ENCODE measurements around the gene TOGARAM1.

TOGARAM1 gene

GRCh38 chr14:45070215-45070614 lies 108.2 kb downstream of the TOGARAM1 start:
- no peak overlapping the region for H2BK15ac ChIP-seq (ENCODE audit: low read depth, poor library complexity, severe bottlenecking)
- H2AK5ac ChIP-seq (ENCODE audit: low read length, severe bottlenecking) = no peak overlapping the region
- peaks cover 0 to 25% of the 10 kb centered on the region in 2 experiments for H3K36me3 ChIP-seq (ENCODE audit: control insufficient read depth in 1 of 2, insufficient read depth in 2 of 2, low read depth in 1 of 2, low read length in 2 of 2)
- H3K9me3 ChIP-seq (ENCODE audit: control insufficient read depth, low read length) = peaks cover 3% of the 10 kb centered on the region
- no peak overlapping the region for H4K8ac ChIP-seq (ENCODE audit: low read length)
- H2AFZ ChIP-seq (ENCODE audit: low read depth, low read length) = no peak overlapping the region
- H3K9ac ChIP-seq (ENCODE audit: low read length) = no peak overlapping the region
- H2BK12ac ChIP-seq (ENCODE audit: low read length in 2 of 2) = no peak overlapping the region
- no peak overlapping the region for H3K14ac ChIP-seq (ENCODE audit: low read length in 2 of 2)
- H2BK5ac ChIP-seq (ENCODE audit: low read depth, low read length, poor library complexity, severe bottlenecking) = no peak overlapping the region
- WGBS = 60% methylated on average over 1 of the region's 1 CpG
- no peak overlapping the region for H3K4me2 ChIP-seq (ENCODE audit: low read length, poor library complexity, severe bottlenecking)
- no peaks in the 10 kb centered on the region for H3K4me1 ChIP-seq (ENCODE audit: control insufficient read depth, insufficient read depth, low read depth, low read length)
- H4K91ac ChIP-seq (ENCODE audit: low read length) = no peak overlapping the region
- no peaks in the 10 kb centered on the region for H3K27me3 ChIP-seq (ENCODE audit: control insufficient read depth in 1 of 2, insufficient read depth in 1 of 2, low read length in 2 of 2)
- H3K27ac ChIP-seq (ENCODE audit: low read length, poor library complexity, severe bottlenecking) = no peak overlapping the region
- no peak overlapping the region for H3K23ac ChIP-seq (ENCODE audit: low read length in 2 of 2)
- peaks cover 11% of the 10 kb centered on the region for H3K79me1 ChIP-seq (replicated peaks; ENCODE audit: low read length, poor library complexity, severe bottlenecking)
- no peak overlapping the region for H2BK120ac ChIP-seq (ENCODE audit: low read depth, low read length)
- no peak overlapping the region for H3K4ac ChIP-seq (ENCODE audit: low read depth in 1 of 2, low read length in 2 of 2)
- no peak overlapping the region for H3K18ac ChIP-seq (ENCODE audit: low read depth in 1 of 2, low read length in 2 of 2)
- no peak for DNase-seq
- H3K4me3 ChIP-seq (ENCODE audit: insufficient read depth in 1 of 2, low read depth in 1 of 2, low read length in 2 of 2) = no peak overlapping the region

- WGBS = 84% methylated on average over 6 of the region's 6 CpGs
- Histone ChIP-seq H3K14ac (ENCODE audit: low read length in 2 of 2) (no peak overlapping the region), H3K9me3 (ENCODE audit: control insufficient read depth, low read length) (peaks cover 3% of the 10 kb centered on the region), H4K91ac (ENCODE audit: low read length) (no peak overlapping the region), H3K4me1 (ENCODE audit: control insufficient read depth, insufficient read depth, low read depth, low read length) (no peaks in the 10 kb centered on the region), H4K8ac (ENCODE audit: low read length) (no peak overlapping the region), H2AFZ (ENCODE audit: low read depth, low read length) (no peak overlapping the region), H3K4ac (ENCODE audit: low read depth in 1 of 2, low read length in 2 of 2) (no peak overlapping the region), H3K9ac (ENCODE audit: low read length) (no peak overlapping the region), H3K18ac (ENCODE audit: low read depth in 1 of 2, low read length in 2 of 2) (no peak overlapping the region), H2BK120ac (ENCODE audit: low read depth, low read length) (no peak overlapping the region), H2BK5ac (ENCODE audit: low read depth, low read length, poor library complexity, severe bottlenecking) (no peak overlapping the region), H3K27me3 (ENCODE audit: control insufficient read depth in 1 of 2, insufficient read depth in 1 of 2, low read length in 2 of 2) (no peaks in the 10 kb centered on the region), H3K23ac (ENCODE audit: low read length in 2 of 2) (no peak overlapping the region), H3K79me1 (replicated peaks; ENCODE audit: low read length, poor library complexity, severe bottlenecking) (no peaks in the 10 kb centered on the region), H2BK12ac (ENCODE audit: low read length in 2 of 2) (no peak overlapping the region), H2AK5ac (ENCODE audit: low read length, severe bottlenecking) (no peak overlapping the region), H3K4me3 (ENCODE audit: insufficient read depth in 1 of 2, low read depth in 1 of 2, low read length in 2 of 2) (no peak overlapping the region), H3K36me3 (ENCODE audit: control insufficient read depth in 1 of 2, insufficient read depth in 2 of 2, low read depth in 1 of 2, low read length in 2 of 2) (peaks cover 0 to 25% of the 10 kb centered on the region in 2 experiments), H2BK15ac (ENCODE audit: low read depth, poor library complexity, severe bottlenecking) (no peak overlapping the region), H3K4me2 (ENCODE audit: low read length, poor library complexity, severe bottlenecking) (no peak overlapping the region), H3K27ac (ENCODE audit: low read length, poor library complexity, severe bottlenecking) (no peak overlapping the region)
- DNase-seq = no peak
These were observed 110.1 kb downstream of the TOGARAM1 start for GRCh38 chr14:45072126-45072525.

- H3K18ac ChIP-seq (ENCODE audit: low read depth in 1 of 2, low read length in 2 of 2) = no peak overlapping the region
- H3K36me3 ChIP-seq (ENCODE audit: control insufficient read depth in 1 of 2, insufficient read depth in 2 of 2, low read depth in 1 of 2, low read length in 2 of 2) = peaks cover 0 to 21% of the 10 kb centered on the region in 2 experiments
- H3K27me3 ChIP-seq (ENCODE audit: control insufficient read depth in 1 of 2, insufficient read depth in 1 of 2, low read length in 2 of 2) = no peaks in the 10 kb centered on the region
- no peak overlapping the region for H3K4ac ChIP-seq (ENCODE audit: low read depth in 1 of 2, low read length in 2 of 2)
- no peaks in the 10 kb centered on the region for H3K79me1 ChIP-seq (replicated peaks; ENCODE audit: low read length, poor library complexity, severe bottlenecking)
- peaks cover 3% of the 10 kb centered on the region for H3K9me3 ChIP-seq (ENCODE audit: control insufficient read depth, low read length)
- H3K23ac ChIP-seq (ENCODE audit: low read length in 2 of 2) = no peak overlapping the region
- H4K8ac ChIP-seq (ENCODE audit: low read length) = no peak overlapping the region
- H3K4me1 ChIP-seq (ENCODE audit: control insufficient read depth, insufficient read depth, low read depth, low read length) = no peaks in the 10 kb centered on the region
- no peak overlapping the region for H4K91ac ChIP-seq (ENCODE audit: low read length)
- no peak overlapping the region for H3K27ac ChIP-seq (ENCODE audit: low read length, poor library complexity, severe bottlenecking)
- H2BK5ac ChIP-seq (ENCODE audit: low read depth, low read length, poor library complexity, severe bottlenecking) = no peak overlapping the region
- no peak overlapping the region for H3K9ac ChIP-seq (ENCODE audit: low read length)
- H3K14ac ChIP-seq (ENCODE audit: low read length in 2 of 2) = no peak overlapping the region
- H2BK12ac ChIP-seq (ENCODE audit: low read length in 2 of 2) = no peak overlapping the region
- no peak for DNase-seq
- no peak overlapping the region for H2AFZ ChIP-seq (ENCODE audit: low read depth, low read length)
- no peak overlapping the region for H3K4me2 ChIP-seq (ENCODE audit: low read length, poor library complexity, severe bottlenecking)
- no peak overlapping the region for H2AK5ac ChIP-seq (ENCODE audit: low read length, severe bottlenecking)
- no peak overlapping the region for H3K4me3 ChIP-seq (ENCODE audit: insufficient read depth in 1 of 2, low read depth in 1 of 2, low read length in 2 of 2)
- 86% methylated on average over 3 of the region's 5 CpGs for WGBS
- H2BK120ac ChIP-seq (ENCODE audit: low read depth, low read length) = no peak overlapping the region
- H2BK15ac ChIP-seq (ENCODE audit: low read depth, poor library complexity, severe bottlenecking) = no peak overlapping the region
These were observed 111.4 kb downstream of the TOGARAM1 start for GRCh38 chr14:45073231-45073879.

- no CpG with 5 or more reads among the region's 1 CpG for WGBS
- H2BK12ac ChIP-seq (ENCODE audit: low read length in 2 of 2) = no peak overlapping the region
- H3K79me1 ChIP-seq (replicated peaks; ENCODE audit: low read length, poor library complexity, severe bottlenecking) = no peaks in the 10 kb centered on the region
- H3K4me3 ChIP-seq (ENCODE audit: insufficient read depth in 1 of 2, low read depth in 1 of 2, low read length in 2 of 2) = no peak overlapping the region
- no peak overlapping the region for H2BK120ac ChIP-seq (ENCODE audit: low read depth, low read length)
- no peak overlapping the region for H2AK5ac ChIP-seq (ENCODE audit: low read length, severe bottlenecking)
- no peak overlapping the region for H3K4me2 ChIP-seq (ENCODE audit: low read length, poor library complexity, severe bottlenecking)
- no peak for DNase-seq
- no peak overlapping the region for H3K14ac ChIP-seq (ENCODE audit: low read length in 2 of 2)
- H3K36me3 ChIP-seq (ENCODE audit: control insufficient read depth in 1 of 2, insufficient read depth in 2 of 2, low read depth in 1 of 2, low read length in 2 of 2) = peaks cover 0 to 7% of the 10 kb centered on the region in 2 experiments
- H3K23ac ChIP-seq (ENCODE audit: low read length in 2 of 2) = no peak overlapping the region
- no peaks in the 10 kb centered on the region for H3K27me3 ChIP-seq (ENCODE audit: control insufficient read depth in 1 of 2, insufficient read depth in 1 of 2, low read length in 2 of 2)
- H3K9ac ChIP-seq (ENCODE audit: low read length) = no peak overlapping the region
- no peaks in the 10 kb centered on the region for H3K9me3 ChIP-seq (ENCODE audit: control insufficient read depth, low read length)
- no peak overlapping the region for H3K18ac ChIP-seq (ENCODE audit: low read depth in 1 of 2, low read length in 2 of 2)
- H4K91ac ChIP-seq (ENCODE audit: low read length) = no peak overlapping the region
- H3K27ac ChIP-seq (ENCODE audit: low read length, poor library complexity, severe bottlenecking) = no peak overlapping the region
- H2BK15ac ChIP-seq (ENCODE audit: low read depth, poor library complexity, severe bottlenecking) = no peak overlapping the region
- no peak overlapping the region for H2AFZ ChIP-seq (ENCODE audit: low read depth, low read length)
- no peak overlapping the region for H3K4ac ChIP-seq (ENCODE audit: low read depth in 1 of 2, low read length in 2 of 2)
- H2BK5ac ChIP-seq (ENCODE audit: low read depth, low read length, poor library complexity, severe bottlenecking) = no peak overlapping the region
- H4K8ac ChIP-seq (ENCODE audit: low read length) = no peak overlapping the region
- no peaks in the 10 kb centered on the region for H3K4me1 ChIP-seq (ENCODE audit: control insufficient read depth, insufficient read depth, low read depth, low read length)
These were observed 116.3 kb downstream of the TOGARAM1 start for GRCh38 chr14:45078323-45078722.

Measured in mesenchymal stem cell (in vitro differentiated cells and primary cell).